A375 (cell line): ENCODE results near the gene PCDHA8. TPM values are rescaled to one million over a fixed set of nuclear protein-coding genes. Genes with fewer than 3 reads are reported as not detected.

Experiments
- total RNA-seq: library from RNA; depleted of rRNA; stranded (reverse); fragments of >200 nt; shearing (Covaris generic); gene quantifications from 2 replicates; pipeline ENCODE4 v1.2.3, GENCODE V29; 2014; rRNA removed

Gene PCDHA8
- 0.37 and 0.53 TPM in 2 replicates for total RNA-seq

DNA sequence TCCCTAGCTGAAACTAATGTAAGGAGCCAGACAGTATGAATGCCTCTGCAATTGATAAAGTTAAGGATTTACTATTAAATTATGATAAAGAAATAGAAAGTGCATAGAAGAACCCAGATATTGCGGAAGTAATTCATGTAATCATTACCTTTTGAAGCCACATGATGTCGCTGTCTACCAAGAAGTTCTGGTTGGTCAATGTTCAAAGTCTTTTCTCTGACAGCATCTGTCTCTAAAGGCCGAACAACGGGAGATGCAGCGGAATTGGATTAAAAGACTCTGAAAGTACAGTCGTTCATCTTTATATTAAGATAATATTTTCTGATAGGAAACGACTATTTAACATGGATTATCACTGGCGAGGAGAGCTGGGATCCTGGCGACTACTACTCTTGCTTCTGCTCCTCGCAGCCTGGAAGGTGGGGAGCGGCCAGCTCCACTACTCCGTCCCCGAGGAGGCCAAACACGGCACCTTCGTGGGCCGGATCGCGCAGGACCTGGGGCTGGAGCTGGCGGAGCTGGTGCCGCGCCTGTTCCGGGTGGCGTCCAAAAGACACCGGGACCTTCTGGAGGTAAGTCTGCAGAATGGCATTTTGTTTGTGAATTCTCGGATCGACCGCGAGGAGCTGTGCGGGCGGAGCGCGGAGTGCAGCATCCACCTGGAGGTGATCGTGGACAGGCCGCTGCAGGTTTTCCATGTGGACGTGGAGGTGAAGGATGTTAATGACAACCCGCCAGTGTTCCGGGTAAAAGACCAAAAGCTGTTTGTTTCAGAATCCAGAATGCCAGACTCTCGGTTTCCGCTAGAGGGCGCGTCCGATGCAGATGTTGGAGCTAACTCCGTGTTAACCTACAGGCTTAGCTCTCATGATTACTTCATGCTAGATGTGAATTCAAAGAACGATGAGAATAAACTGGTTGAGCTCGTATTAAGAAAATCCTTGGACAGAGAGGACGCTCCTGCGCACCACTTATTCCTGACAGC is at the start of gene PCDHA8:
PCDHA8 (plus strand) TSS at position 210 of the 985 bp plus-strand sequence; CDS start at position 345, 135 bp downstream.

GRCh38 chr5:140794595-140795258 is 46.3 kb upstream of the PCDHA8 start, which contains the start of gene PCDHA2:
Gene PCDHA2 (plus strand): TSS chr5:140794852.

DNA sequence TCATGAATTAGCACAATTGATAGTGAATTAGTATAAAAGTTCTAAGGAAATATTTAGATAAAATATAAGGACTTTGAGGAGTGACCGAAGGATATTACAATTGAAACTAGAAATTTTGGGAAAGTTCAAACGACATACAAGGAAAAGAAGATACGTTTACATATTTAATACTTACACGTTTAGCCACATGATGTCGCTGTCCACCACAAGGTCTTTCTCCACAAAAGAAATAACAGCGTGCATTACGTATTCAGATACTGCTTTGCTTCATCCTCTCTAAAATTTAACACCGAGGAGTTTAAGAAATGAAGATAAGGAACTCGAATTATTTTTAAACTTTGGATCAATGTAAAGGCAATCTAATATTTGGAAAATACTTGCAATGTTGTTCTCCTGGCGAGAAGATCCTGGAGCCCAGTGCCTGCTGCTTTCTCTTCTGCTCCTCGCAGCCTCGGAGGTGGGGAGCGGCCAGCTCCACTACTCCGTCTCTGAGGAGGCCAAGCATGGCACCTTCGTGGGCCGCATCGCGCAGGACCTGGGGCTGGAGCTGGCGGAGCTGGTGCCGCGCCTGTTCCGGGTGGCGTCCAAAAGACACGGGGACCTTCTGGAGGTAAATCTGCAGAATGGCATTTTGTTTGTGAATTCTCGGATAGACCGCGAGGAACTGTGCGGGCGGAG is 40.0 kb upstream of the PCDHA8 start, which contains the start of gene PCDHA3:
PCDHA3 (plus strand) TSS at position 242 of the 678 bp plus-strand sequence.

DNA sequence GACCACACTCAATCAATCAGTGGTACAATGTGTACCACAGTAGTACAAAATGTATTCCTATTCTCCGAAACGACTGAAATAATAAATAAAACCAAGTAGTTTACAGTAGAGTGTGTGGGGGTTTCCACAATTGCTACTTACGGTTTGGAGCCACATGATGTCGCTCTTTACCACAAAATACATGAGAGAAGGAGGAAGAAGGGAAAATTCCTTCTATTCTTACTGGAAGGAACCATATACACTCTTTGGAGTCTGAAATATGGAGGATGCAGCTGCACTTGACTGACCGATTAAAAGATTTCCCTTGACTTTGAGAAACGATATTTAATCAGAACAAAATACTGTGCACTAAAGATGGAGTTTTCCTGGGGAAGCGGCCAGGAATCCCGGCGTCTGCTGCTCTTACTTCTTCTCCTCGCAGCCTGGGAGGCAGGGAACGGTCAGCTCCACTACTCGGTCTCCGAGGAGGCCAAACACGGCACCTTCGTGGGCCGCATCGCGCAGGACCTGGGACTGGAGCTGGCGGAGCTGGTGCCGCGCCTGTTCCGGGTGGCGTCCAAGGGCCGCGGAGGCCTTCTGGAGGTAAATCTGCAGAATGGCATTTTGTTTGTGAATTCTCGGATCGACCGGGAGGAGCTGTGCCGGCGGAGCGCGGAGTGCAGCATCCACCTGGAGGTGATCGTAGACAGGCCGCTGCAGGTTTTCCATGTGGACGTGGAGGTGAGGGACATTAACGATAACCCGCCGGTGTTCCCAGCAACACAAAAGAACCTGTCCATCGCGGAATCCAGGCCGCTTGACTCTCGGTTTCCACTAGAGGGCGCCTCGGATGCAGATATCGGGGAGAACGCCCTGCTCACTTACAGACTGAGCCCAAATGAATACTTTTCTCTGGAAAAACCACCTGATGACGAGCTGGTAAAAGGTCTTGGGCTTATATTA is 33.9 kb upstream of the PCDHA8 start, which contains the start of gene PCDHA4:
PCDHA4 (plus strand) TSS at position 235 of the 942 bp plus-strand sequence.

GRCh38 chr5:140821375-140822280 is 19.4 kb upstream of the PCDHA8 start, which contains the start of gene PCDHA5:
Gene PCDHA5 (plus strand): TSS chr5:140821613.

DNA sequence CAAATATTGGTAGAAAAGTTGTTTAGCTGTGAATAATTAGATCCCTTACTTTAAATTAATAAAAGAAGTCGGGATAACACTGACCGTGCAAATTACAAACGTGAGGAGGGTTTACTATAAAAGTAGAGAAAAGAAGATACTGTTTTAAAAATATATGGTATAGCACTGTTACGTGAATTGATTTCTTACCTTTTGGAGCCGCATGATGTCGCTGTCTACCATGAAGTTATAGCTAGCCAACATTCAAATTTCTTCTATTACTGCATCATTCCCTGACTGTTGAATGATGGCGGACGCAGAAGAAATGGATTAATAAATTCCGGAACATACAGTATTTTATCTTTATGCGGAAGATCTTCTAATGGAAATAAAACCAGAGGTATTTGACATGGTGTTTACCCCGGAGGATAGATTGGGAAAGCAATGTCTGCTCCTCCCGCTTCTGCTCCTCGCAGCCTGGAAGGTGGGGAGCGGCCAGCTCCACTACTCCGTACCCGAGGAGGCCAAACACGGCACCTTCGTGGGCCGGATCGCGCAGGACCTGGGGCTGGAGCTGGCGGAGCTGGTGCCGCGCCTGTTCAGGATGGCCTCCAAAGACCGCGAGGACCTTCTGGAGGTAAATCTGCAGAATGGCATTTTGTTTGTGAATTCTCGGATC is 13.2 kb upstream of the PCDHA8 start, which contains the start of gene PCDHA6:
PCDHA6 (plus strand) TSS at position 257 of the 658 bp plus-strand sequence; CDS start at position 389, 132 bp downstream.

DNA sequence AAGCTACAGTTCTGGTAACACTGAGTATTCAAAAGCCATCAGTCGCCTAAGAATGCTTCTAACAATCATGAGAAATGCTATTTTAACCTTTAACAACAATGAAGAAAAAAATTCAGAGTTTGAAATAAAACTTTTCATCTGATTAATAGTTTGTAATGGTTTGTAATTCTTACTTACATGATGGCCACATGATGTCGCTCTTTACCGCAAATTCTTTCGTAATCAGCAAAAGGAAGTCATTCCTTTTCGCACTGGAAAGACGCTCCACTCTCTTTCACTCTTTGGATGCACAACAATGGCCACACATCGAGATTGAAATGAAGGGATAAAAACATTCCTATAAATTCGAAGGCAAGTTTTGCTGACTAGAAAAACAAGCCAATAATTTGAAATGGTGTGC is 7.0 kb upstream of the PCDHA8 start, which contains the start of gene PCDHA7:
PCDHA7 (plus strand) TSS at position 277 of the 400 bp plus-strand sequence; CDS start at position 392, 115 bp downstream.

DNA sequence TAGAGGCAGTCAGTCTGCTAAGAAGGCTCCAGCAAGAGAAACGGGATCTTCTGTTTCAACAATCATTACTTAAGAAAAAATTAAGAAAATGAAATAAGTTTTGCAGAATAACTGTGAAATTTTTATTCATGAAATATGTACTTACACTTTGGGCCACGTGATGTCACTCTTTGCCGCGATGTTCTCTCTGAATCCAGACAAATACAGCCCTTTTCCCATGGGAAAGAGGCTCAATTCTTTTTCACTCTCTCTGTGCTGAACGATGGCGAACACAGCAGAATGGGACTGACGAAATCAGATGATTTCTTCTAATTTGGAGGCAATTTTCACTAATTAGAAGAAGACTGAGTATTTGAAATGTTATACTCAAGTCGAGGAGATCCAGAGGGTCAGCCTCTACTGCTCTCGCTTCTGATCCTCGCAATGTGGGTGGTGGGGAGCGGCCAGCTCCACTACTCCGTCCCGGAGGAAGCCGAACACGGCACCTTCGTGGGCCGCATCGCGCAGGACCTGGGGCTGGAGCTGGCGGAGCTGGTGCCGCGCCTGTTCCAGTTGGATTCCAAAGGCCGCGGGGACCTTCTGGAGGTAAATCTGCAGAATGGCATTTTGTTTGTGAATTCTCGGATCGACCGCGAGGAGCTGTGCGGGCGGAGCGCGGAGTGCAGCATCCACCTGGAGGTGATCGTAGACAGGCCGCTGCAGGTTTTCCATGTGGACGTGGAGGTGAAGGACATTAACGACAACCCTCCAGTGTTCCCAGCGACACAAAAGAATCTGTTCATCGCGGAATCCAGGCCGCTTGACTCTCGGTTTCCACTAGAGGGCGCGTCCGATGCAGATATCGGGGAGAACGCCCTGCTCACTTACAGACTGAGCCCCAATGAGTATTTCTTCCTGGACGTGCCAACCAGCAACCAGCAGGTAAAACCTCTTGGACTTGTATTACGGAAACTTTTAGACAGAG is 7.4 kb downstream of the PCDHA8 start, which contains the start of gene PCDHA9:
PCDHA9 (plus strand) TSS at position 244 of the 964 bp plus-strand sequence; CDS start at position 358, 114 bp downstream.

DNA sequence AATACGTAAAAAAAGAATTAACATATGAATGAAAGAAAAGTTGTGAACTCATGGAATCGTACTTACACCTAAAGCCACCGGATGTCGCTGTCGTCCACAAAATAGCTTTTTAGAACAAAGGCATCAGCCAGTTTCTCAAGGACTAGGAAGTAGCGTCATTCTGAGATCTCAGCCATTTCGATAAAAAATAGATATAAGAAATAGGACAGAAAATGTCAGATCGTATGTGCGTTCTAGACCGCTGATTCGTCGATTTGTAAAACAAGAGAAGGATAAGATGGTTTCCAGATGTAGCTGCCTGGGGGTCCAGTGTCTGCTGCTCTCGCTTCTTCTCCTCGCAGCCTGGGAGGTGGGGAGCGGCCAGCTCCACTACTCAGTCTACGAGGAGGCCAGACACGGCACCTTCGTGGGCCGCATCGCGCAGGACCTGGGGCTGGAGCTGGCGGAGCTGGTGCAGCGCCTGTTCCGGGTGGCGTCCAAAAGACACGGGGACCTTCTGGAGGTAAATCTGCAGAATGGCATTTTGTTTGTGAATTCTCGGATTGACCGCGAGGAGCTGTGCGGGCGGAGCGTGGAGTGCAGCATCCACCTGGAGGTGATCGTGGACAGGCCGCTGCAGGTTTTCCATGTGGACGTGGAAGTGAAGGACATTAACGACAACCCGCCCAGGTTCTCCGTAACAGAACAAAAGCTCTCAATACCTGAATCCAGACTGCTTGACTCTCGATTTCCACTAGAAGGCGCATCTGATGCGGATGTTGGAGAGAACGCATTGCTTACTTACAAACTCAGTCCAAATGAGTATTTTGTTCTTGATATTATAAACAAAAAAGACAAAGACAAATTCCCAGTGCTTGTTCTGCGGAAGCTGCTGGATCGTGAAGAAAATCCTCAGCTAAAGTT is 15.0 kb downstream of the PCDHA8 start, which contains the start of gene PCDHA10:
PCDHA10 (plus strand) TSS at position 126 of the 903 bp plus-strand sequence; CDS start at position 278, 152 bp downstream.

DNA sequence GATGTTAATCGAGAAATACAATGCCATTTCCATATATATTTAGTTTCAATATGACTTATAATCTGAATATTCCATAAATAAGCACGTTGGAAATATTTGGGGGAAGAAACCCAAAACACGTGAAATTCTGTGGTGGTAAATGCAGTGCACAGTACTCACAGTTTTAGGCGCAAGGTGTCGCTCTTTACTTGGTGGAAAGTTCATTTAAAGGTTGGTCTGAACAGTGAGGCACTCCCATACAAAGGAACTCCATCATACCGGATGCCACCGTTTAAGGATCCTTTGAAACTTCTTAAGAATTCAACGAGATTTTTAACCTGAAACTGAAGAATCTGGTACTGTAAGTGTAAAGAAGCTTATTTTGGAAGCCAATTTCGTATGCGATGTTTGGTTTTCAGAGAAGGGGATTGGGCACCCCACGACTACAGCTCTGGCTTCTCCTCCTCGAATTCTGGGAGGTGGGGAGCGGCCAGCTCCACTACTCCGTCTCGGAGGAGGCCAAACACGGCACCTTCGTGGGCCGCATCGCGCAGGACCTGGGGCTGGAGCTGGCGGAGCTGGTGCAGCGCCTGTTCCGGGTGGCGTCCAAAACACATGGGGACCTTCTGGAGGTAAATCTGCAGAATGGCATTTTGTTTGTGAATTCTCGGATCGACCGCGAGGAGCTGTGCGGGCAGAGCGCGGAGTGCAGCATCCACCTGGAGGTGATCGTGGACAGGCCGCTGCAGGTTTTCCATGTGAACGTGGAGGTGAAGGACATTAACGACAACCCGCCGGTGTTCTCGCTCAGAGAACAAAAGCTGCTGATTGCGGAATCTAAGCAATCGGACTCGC is 28.0 kb downstream of the PCDHA8 start, which contains the start of gene PCDHA11:
PCDHA11 (plus strand) TSS at position 237 of the 834 bp plus-strand sequence; CDS start at position 384, 147 bp downstream.

DNA sequence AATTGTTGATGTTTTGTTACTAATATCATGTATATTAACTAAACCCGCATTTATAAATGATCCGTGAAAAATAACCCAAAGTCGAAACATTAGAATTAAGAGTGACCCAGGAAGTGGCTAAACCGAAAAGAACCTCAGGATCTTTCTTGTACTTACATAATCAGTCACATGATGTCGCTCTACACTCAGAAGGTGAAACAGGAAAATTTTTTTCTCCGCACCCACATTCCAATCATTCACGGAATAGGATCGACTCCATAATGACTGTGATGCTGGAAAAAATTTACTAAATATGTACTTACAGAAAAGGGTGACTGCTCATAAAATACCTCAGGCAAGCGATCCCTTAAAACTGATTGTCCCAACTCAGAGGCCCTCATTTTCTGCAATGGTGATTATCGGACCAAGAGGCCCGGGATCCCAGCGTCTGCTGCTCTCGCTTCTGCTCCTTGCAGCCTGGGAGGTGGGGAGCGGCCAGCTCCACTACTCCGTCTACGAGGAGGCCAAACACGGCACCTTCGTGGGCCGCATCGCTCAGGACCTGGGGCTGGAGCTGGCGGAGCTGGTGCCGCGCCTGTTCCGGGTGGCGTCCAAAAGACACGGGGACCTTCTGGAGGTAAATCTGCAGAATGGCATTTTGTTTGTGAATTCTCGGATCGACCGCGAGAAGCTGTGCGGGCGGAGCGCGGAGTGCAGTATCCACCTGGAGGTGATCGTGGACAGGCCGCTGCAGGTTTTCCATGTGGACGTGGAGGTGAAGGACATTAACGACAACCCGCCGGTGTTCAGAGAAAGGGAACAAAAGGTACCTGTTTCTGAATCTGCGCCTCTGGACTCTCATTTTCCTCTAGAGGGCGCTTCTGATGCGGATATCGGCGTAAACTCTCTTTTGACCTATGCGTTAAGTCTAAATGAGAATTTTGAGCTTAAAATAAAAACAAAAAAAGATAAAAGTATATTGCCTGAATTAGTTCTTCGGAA is 34.4 kb downstream of the PCDHA8 start, which contains the start of gene PCDHA12:
PCDHA12 (plus strand) TSS at position 224 of the 981 bp plus-strand sequence; CDS start at position 389, 165 bp downstream.

GRCh38 chr5:140881889-140882590 is 41.1 kb downstream of the PCDHA8 start, which contains the start of gene PCDHA13:
Gene PCDHA13 (plus strand): TSS chr5:140882124. CDS start chr5:140882269, 145 bp downstream.

